Measurements from ENCODE around the gene GABBR2. TPM values are rescaled to one million over a fixed set of nuclear protein-coding genes. Genes with fewer than 3 reads are reported as not detected.

Gene GABBR2
- total RNA-seq, 2 donors from 2014 or later: 1.2 to 1.3 TPM

DNA sequence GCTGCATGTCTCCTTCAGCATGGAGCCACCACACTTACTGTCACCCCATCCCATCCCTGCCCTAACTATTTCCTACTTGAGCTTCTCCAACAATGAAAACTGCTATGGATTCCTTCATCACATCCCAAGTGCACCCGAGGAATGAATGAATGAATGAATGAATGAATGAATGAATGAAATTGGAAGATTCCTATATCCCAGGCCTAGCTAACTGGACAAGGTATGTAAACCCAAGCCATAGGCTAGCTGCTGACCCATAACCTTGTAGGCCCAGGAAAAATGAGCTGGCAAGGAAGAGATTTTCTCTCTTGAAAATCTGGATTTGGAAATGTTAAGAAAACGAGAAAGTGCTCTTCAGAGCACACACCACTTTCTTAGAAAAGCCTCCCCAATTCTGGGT, 97.4 kb downstream of the GABBR2 start:
- peaks cover 4% of the 10 kb centered on the region for H3K4me1 ChIP-seq (ENCODE audit: control insufficient read depth, insufficient read depth, low read length)
- H3K27me3 ChIP-seq (ENCODE audit: control insufficient read depth, insufficient read depth, low read length, poor library complexity, severe bottlenecking): no peaks in the 10 kb centered on the region
- no peaks in the 10 kb centered on the region for H3K9me3 ChIP-seq (ENCODE audit: control insufficient read depth, low read length)
- no peaks in the 10 kb centered on the region for H3K36me3 ChIP-seq (ENCODE audit: control insufficient read depth, insufficient read depth, low read length)
- 96 to 100% methylated on average over 1 to 2 of the region's 2 CpGs for WGBS, 2 experiments (ENCODE audit: insufficient coverage in 1 of 2, insufficient read length in 1 of 2)
- H3K27ac ChIP-seq (ENCODE audit: low read depth, low read length): no peak overlapping the region
- Mint-ChIP-seq H3K9me3 (no peaks in the 10 kb centered on the region), H3K36me3 (ENCODE audit: low read depth) (no peaks in the 10 kb centered on the region), H3K4me3 (no peak overlapping the region), H3K27ac (no peak overlapping the region), H3K4me1 (peaks cover 9% of the 10 kb centered on the region), H3K27me3 (ENCODE audit: insufficient read depth) (no peaks in the 10 kb centered on the region)
- no peak overlapping the region for H3K4me3 ChIP-seq (ENCODE audit: low read length)
- no peak for DNase-seq
- TF ChIP-seq, protein P1, sequence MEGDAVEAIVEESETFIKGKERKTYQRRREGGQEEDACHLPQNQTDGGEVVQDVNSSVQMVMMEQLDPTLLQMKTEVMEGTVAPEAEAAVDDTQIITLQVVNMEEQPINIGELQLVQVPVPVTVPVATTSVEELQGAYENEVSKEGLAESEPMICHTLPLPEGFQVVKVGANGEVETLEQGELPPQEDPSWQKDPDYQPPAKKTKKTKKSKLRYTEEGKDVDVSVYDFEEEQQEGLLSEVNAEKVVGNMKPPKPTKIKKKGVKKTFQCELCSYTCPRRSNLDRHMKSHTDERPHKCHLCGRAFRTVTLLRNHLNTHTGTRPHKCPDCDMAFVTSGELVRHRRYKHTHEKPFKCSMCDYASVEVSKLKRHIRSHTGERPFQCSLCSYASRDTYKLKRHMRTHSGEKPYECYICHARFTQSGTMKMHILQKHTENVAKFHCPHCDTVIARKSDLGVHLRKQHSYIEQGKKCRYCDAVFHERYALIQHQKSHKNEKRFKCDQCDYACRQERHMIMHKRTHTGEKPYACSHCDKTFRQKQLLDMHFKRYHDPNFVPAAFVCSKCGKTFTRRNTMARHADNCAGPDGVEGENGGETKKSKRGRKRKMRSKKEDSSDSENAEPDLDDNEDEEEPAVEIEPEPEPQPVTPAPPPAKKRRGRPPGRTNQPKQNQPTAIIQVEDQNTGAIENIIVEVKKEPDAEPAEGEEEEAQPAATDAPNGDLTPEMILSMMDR (conservative IDR thresholded peaks at IDR 0.05): no peak
- no peak overlapping the region for H3K9ac ChIP-seq (ENCODE audit: extremely low read depth, low read length, poor library complexity, severe bottlenecking)

DNA sequence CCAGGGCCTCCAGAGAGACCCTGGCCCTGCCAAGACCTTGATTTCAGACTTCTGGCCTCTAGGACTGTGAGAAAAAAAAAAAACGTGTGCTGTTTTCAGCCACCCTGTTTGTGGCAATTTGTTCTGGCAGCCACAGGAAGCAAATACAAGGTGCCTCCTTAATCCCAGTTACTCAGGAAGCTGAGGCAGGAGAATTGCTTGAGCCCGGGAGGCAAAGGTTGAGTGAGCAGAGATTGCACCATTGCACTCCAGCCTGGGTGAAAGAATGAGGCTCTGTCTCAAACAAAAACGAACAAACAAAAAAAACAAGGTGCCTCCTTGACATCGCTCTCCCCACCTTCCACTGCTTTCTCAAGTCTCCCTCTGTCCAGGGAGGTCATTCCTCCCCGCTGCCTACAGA, 98.0 kb downstream of the GABBR2 start:
- H3K9me3 Mint-ChIP-seq: no peaks in the 10 kb centered on the region
- H3K27me3 Mint-ChIP-seq (ENCODE audit: insufficient read depth): no peaks in the 10 kb centered on the region
- H3K4me1 Mint-ChIP-seq: peaks cover 9% of the 10 kb centered on the region
- H3K27ac Mint-ChIP-seq: no peak overlapping the region
- Histone ChIP-seq H3K4me3 (ENCODE audit: low read length) (no peak overlapping the region), H3K9me3 (ENCODE audit: control insufficient read depth, low read length) (no peaks in the 10 kb centered on the region), H3K9ac (ENCODE audit: extremely low read depth, low read length, poor library complexity, severe bottlenecking) (no peak overlapping the region), H3K36me3 (ENCODE audit: control insufficient read depth, insufficient read depth, low read length) (no peaks in the 10 kb centered on the region), H3K4me1 (ENCODE audit: control insufficient read depth, insufficient read depth, low read length) (no peaks in the 10 kb centered on the region), H3K27me3 (ENCODE audit: control insufficient read depth, insufficient read depth, low read length, poor library complexity, severe bottlenecking) (no peaks in the 10 kb centered on the region), H3K27ac (ENCODE audit: low read depth, low read length) (no peak overlapping the region)
- no peak for DNase-seq
- TF ChIP-seq, protein P1 (conservative IDR thresholded peaks at IDR 0.05): no peak
- no peaks in the 10 kb centered on the region for H3K36me3 Mint-ChIP-seq (ENCODE audit: low read depth)
- 77 to 84% methylated on average over 3 to 5 of the region's 5 CpGs for WGBS, 2 experiments (ENCODE audit: insufficient coverage in 1 of 2, insufficient read length in 1 of 2)
- H3K4me3 Mint-ChIP-seq: no peak overlapping the region

DNA sequence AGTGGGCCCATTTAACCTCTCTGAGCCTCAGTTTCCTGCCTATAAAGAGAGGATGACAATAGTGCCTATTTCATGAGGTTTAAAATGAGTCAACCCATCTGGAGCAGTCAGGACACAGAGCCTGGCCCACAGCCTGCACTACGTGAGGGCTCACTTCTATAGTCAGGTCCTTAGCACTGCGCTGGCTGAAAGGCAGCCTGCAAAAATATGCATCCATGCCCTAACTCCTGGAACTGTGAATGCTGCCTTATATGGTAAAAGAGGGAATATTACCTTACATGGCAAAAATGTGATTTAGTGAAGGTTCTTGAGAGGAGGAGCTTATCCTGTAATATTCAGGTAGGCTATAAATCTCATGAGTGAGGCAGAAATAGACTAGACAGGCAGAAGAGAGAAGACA, 98.5 kb downstream of the GABBR2 start:
- no peak overlapping the region for H3K27ac Mint-ChIP-seq
- TF ChIP-seq, protein P1 (conservative IDR thresholded peaks at IDR 0.05): no peak
- no peaks in the 10 kb centered on the region for H3K4me1 ChIP-seq (ENCODE audit: control insufficient read depth, insufficient read depth, low read length)

More for the DNA sequence above, 98.5 kb downstream of the GABBR2 start:
- H3K36me3 Mint-ChIP-seq (ENCODE audit: low read depth): no peaks in the 10 kb centered on the region
- no peak overlapping the region for H3K27ac ChIP-seq (ENCODE audit: low read depth, low read length)
- H3K36me3 ChIP-seq (ENCODE audit: control insufficient read depth, insufficient read depth, low read length): no peaks in the 10 kb centered on the region
- H3K4me3 Mint-ChIP-seq: no peak overlapping the region
- DNase-seq: no peak
- WGBS, 2 experiments (ENCODE audit: insufficient coverage in 1 of 2, insufficient read length in 1 of 2): 91 to 95% methylated on average over 2 of the region's 2 CpGs
- no peak overlapping the region for H3K9ac ChIP-seq (ENCODE audit: extremely low read depth, low read length, poor library complexity, severe bottlenecking)
- no peaks in the 10 kb centered on the region for H3K27me3 ChIP-seq (ENCODE audit: control insufficient read depth, insufficient read depth, low read length, poor library complexity, severe bottlenecking)
- H3K4me3 ChIP-seq (ENCODE audit: low read length): no peak overlapping the region
- H3K9me3 Mint-ChIP-seq: no peaks in the 10 kb centered on the region
- no peaks in the 10 kb centered on the region for H3K9me3 ChIP-seq (ENCODE audit: control insufficient read depth, low read length)
- peaks cover 9% of the 10 kb centered on the region for H3K4me1 Mint-ChIP-seq
- no peaks in the 10 kb centered on the region for H3K27me3 Mint-ChIP-seq (ENCODE audit: insufficient read depth)
